ENCODE results near the gene MRTFB. TPM values are rescaled to one million over a fixed set of nuclear protein-coding genes. Genes with fewer than 3 reads are reported as not detected.

Gene MRTFB
- total and polyA plus RNA-seq, 2 experiments from 2014 or later: 13.9 to 22.2 TPM

- peaks cover 16% of the 10 kb centered on the region; the same call in 1 of the 2 replicates for H3K27me3 ChIP-seq (ENCODE audit: insufficient read depth)
- no peaks in the 10 kb centered on the region for H3K9me2 ChIP-seq (ENCODE audit: insufficient read depth)
- peak overlapping the region; percentile 94 for H3K4me3 Mint-ChIP-seq
- peaks cover 51% of the 10 kb centered on the region for H3K4me1 Mint-ChIP-seq
- H3K36me3 Mint-ChIP-seq (ENCODE audit: low read depth): no peaks in the 10 kb centered on the region
- H4K20me1 ChIP-seq (replicated peaks; ENCODE audit: insufficient read depth): no peaks in the 10 kb centered on the region; the same call in 1 of the 2 replicates
- H3K36me3 ChIP-seq (ENCODE audit: insufficient read depth): no peaks in the 10 kb centered on the region
- ATAC-seq (no peak), DNase-seq (ENCODE audit: low spot score) (peak; percentile 60)
- TF ChIP-seq POLR2AphosphoS5 (IDR thresholded peaks at IDR 0.05; ENCODE audit: low read depth): no peak
- H3K27ac ChIP-seq (ENCODE audit: low read depth): no peak overlapping the region
- H3F3A ChIP-seq (replicated peaks; ENCODE audit: low read depth): peaks cover 8% of the 10 kb centered on the region; the same call in 1 of the 2 replicates
- peak overlapping the region; percentile 86 for H3K4me3 ChIP-seq
- peaks cover 30% of the 10 kb centered on the region for H3K27me3 Mint-ChIP-seq (ENCODE audit: insufficient read depth, low read depth, poor library complexity)
- H3K4me1 ChIP-seq (ENCODE audit: insufficient read depth): peaks cover 50% of the 10 kb centered on the region
- H3K4me2 ChIP-seq: peak overlapping the region; percentile 98
- H3K79me2 ChIP-seq (replicated peaks; ENCODE audit: insufficient read depth): peaks cover 54% of the 10 kb centered on the region
- no peak overlapping the region for H3K27ac Mint-ChIP-seq
- no peaks in the 10 kb centered on the region for H3K9me3 Mint-ChIP-seq
- peak overlapping the region; percentile 85 for H2AFZ ChIP-seq
These were observed 232.1 kb downstream of the MRTFB start for GRCh38 chr16:14303182-14303618.

- Histone ChIP-seq H3F3A (replicated peaks; ENCODE audit: low read depth) (peaks cover 12% of the 10 kb centered on the region; the same call in 1 of the 2 replicates), H3K9me2 (ENCODE audit: insufficient read depth) (no peaks in the 10 kb centered on the region), H3K79me2 (replicated peaks; ENCODE audit: insufficient read depth) (peaks cover 60% of the 10 kb centered on the region), H3K4me1 (ENCODE audit: insufficient read depth) (peaks cover 54% of the 10 kb centered on the region), H3K27me3 (ENCODE audit: insufficient read depth) (peaks cover 16% of the 10 kb centered on the region; the same call in 1 of the 2 replicates), H2AFZ (peak overlapping the region; percentile 85), H3K4me2 (peak overlapping the region; percentile 98), H4K20me1 (replicated peaks; ENCODE audit: insufficient read depth) (no peaks in the 10 kb centered on the region; the same call in 1 of the 2 replicates), H3K36me3 (ENCODE audit: insufficient read depth) (no peaks in the 10 kb centered on the region), H3K27ac (ENCODE audit: low read depth) (no peak overlapping the region), H3K4me3 (peak overlapping the region; percentile 86)
- Mint-ChIP-seq H3K4me1 (peaks cover 54% of the 10 kb centered on the region), H3K27me3 (ENCODE audit: insufficient read depth, low read depth, poor library complexity) (peaks cover 30% of the 10 kb centered on the region), H3K9me3 (no peaks in the 10 kb centered on the region), H3K36me3 (ENCODE audit: low read depth) (no peaks in the 10 kb centered on the region), H3K4me3 (peak overlapping the region; percentile 94), H3K27ac (no peak overlapping the region)
- ATAC-seq (no peak; the same call in 1 of the 3 replicates), DNase-seq (ENCODE audit: low spot score) (peak; percentile 51)
- no peak for TF ChIP-seq CTCF (conservative IDR thresholded peaks at IDR 0.05; ENCODE audit: low read depth in 2 of 2)
- TF ChIP-seq ZNF331 (CRISPR knock-in tag; IDR thresholded peaks at IDR 0.05; ENCODE audit: low read depth): no peak
- no peak for TF ChIP-seq POLR2AphosphoS5 (IDR thresholded peaks at IDR 0.05; ENCODE audit: low read depth)
- no peak for TF ChIP-seq STAT1 (IDR thresholded peaks at IDR 0.05; ENCODE audit: unreplicated experiment)
- TF ChIP-seq CREB1 (CRISPR knock-in tag; IDR thresholded peaks at IDR 0.05; ENCODE audit: low read depth): no peak
- no peak for TF ChIP-seq NANOG (IDR thresholded peaks at IDR 0.05; ENCODE audit: borderline replicate concordance)
- TF ChIP-seq, protein P1, sequence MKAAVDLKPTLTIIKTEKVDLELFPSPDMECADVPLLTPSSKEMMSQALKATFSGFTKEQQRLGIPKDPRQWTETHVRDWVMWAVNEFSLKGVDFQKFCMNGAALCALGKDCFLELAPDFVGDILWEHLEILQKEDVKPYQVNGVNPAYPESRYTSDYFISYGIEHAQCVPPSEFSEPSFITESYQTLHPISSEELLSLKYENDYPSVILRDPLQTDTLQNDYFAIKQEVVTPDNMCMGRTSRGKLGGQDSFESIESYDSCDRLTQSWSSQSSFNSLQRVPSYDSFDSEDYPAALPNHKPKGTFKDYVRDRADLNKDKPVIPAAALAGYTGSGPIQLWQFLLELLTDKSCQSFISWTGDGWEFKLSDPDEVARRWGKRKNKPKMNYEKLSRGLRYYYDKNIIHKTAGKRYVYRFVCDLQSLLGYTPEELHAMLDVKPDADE (IDR thresholded peaks at IDR 0.05): no peak
- no peak for TF ChIP-seq JUNB (IDR thresholded peaks at IDR 0.05; ENCODE audit: unreplicated experiment)
- TF ChIP-seq REST (IDR thresholded peaks at IDR 0.05; ENCODE audit: unreplicated experiment): no peak
- no peak for TF ChIP-seq ZNF114 (CRISPR knock-in tag; IDR thresholded peaks at IDR 0.05)
- no peak for TF ChIP-seq EZH2 (IDR thresholded peaks at IDR 0.05; ENCODE audit: low read depth, unreplicated experiment)
- TF ChIP-seq EZH2phosphoT487 (IDR thresholded peaks at IDR 0.05; ENCODE audit: unreplicated experiment): no peak
These were observed 232.7 kb downstream of the MRTFB start for GRCh38 chr16:14303639-14304394.
